ENCODE results near the gene DHX32. TPM values are rescaled to one million over a fixed set of nuclear protein-coding genes. Genes with fewer than 3 reads are reported as not detected.

Gene DHX32
- total RNA-seq, 3 donors from 2014 or later (not counting 1 experiment from before 2014, with no cell fraction given), result 6.9 to 11.9 (median 10.9) TPM

DNA sequence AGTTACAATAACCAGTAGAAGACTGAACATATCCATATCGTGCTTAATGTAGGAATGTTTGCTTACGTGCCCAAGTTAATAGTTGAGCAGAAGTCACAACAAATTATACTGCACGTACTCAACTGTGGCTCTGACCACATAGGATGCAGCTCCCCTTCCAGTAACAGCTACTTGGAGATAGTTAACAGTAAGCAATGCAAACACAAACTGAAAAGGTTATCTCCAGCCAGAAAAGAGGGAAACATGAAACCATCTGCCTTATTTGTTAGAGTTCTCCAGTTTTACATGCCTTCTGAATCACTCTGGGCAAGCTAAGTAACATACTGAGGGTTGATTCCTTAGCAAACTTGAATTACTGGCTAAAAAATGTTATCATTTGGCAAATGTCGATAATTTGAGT is 9.8 kb downstream of the DHX32 start:
- intact Hi-C loops (cut with micrococcal nuclease), result no loop called here
- no peaks in the 10 kb centered on the region for H3K27me3 Mint-ChIP-seq (ENCODE audit: low read depth in 2 of 2)
- no peaks in the 10 kb centered on the region for H3K9me3 Mint-ChIP-seq

DNA sequence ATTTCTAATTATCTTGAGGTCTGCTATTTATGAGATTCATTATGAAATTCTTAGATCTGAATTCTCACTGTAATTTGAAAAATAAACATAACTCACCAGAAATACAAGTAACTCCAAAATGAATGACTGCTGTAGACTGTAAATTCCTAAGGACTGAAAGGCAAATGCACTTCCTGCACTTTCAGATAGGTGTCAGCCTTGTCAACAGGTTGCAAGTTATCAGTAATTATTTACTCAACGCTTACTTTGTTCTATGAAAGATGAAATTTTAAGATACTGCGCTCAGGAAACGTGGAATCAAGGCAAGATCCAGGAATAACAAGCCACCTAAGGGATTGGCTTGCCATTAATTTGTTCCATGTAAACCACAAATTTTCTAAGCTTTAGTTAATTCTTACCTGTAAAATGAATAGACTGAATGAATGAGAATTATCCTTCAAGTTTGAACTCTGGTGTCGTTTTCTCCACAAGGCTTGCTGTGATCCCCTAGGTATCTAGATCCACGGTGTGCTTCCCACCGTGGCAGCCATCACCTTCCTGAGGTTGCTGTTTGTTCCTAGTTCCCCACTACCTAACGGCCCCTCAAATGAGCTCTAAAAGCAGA is 12.6 kb downstream of the DHX32 start:
- intact Hi-C loops (cut with micrococcal nuclease), result loop anchor here (2.0 to 5.0 kb wide), 2 partner anchors 636 to 879 kb away; no protein-coding TSS in a partner anchor
- peak in 1 of 2 donors; percentile 55 for DNase-seq
- H3K4me3 ChIP-seq (ENCODE audit: low read length), result no peak overlapping the region
- no peaks in the 10 kb centered on the region for H3K27me3 ChIP-seq (ENCODE audit: control insufficient read depth, insufficient read depth, low read length)
- peak in 1 of 3 donors; percentile 67 for ATAC-seq
- H3K9me3 Mint-ChIP-seq, result no peaks in the 10 kb centered on the region
- H3K27me3 Mint-ChIP-seq (ENCODE audit: low read depth in 2 of 2), result no peaks in the 10 kb centered on the region
- no peak overlapping the region for H3K27ac ChIP-seq (ENCODE audit: low read length)
- H3K9me3 ChIP-seq (ENCODE audit: control insufficient read depth, insufficient read depth, low read length), result no peaks in the 10 kb centered on the region
- no peaks in the 10 kb centered on the region for H3K36me3 Mint-ChIP-seq
- H3K4me1 Mint-ChIP-seq, result no peaks in the 10 kb centered on the region
- H3K4me3 Mint-ChIP-seq, result no peak overlapping the region
- 67% methylated on average over 6 of the region's 7 CpGs for WGBS (ENCODE audit: insufficient coverage)
- H3K4me1 ChIP-seq (ENCODE audit: control insufficient read depth, insufficient read depth, low read length), result no peaks in the 10 kb centered on the region
- TF ChIP-seq, protein P1, sequence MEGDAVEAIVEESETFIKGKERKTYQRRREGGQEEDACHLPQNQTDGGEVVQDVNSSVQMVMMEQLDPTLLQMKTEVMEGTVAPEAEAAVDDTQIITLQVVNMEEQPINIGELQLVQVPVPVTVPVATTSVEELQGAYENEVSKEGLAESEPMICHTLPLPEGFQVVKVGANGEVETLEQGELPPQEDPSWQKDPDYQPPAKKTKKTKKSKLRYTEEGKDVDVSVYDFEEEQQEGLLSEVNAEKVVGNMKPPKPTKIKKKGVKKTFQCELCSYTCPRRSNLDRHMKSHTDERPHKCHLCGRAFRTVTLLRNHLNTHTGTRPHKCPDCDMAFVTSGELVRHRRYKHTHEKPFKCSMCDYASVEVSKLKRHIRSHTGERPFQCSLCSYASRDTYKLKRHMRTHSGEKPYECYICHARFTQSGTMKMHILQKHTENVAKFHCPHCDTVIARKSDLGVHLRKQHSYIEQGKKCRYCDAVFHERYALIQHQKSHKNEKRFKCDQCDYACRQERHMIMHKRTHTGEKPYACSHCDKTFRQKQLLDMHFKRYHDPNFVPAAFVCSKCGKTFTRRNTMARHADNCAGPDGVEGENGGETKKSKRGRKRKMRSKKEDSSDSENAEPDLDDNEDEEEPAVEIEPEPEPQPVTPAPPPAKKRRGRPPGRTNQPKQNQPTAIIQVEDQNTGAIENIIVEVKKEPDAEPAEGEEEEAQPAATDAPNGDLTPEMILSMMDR (IDR thresholded peaks at IDR 0.05), result peak; percentile 76
- H3K36me3 ChIP-seq (ENCODE audit: control insufficient read depth, insufficient read depth, low read length), result peaks cover 10% of the 10 kb centered on the region
- H3K27ac Mint-ChIP-seq, result no peak overlapping the region

More for the DNA sequence above, 9.8 kb downstream of the DHX32 start:
- Histone ChIP-seq H3K27ac (ENCODE audit: low read length) (no peak overlapping the region), H3K9me3 (ENCODE audit: control insufficient read depth, insufficient read depth, low read length) (peaks cover 3% of the 10 kb centered on the region), H3K4me3 (ENCODE audit: low read length) (no peak overlapping the region), H3K4me1 (ENCODE audit: control insufficient read depth, insufficient read depth, low read length) (no peaks in the 10 kb centered on the region), H3K27me3 (ENCODE audit: control insufficient read depth, insufficient read depth, low read length) (no peaks in the 10 kb centered on the region), H3K36me3 (ENCODE audit: control insufficient read depth, insufficient read depth, low read length) (peaks cover 5% of the 10 kb centered on the region)
- Mint-ChIP-seq H3K4me1 (no peaks in the 10 kb centered on the region), H3K4me3 (no peak overlapping the region), H3K27ac (no peak overlapping the region), H3K36me3 (peaks cover 5% of the 10 kb centered on the region)
- TF ChIP-seq, protein P1 (IDR thresholded peaks at IDR 0.05), result no peak
- ATAC-seq, result no peak
- WGBS (ENCODE audit: insufficient coverage), result 95% methylated on average over 3 of the region's 4 CpGs
- DNase-seq, result no peak

GRCh38 chr10:125866421-125867029 is 14.6 kb downstream of the DHX32 start:
- peak in 1 of 3 donors; percentile 14 for ATAC-seq
- H3K4me1 ChIP-seq (ENCODE audit: control insufficient read depth, insufficient read depth, low read length), result no peaks in the 10 kb centered on the region
- no peak overlapping the region for H3K27ac ChIP-seq (ENCODE audit: low read length)
- H3K27me3 ChIP-seq (ENCODE audit: control insufficient read depth, insufficient read depth, low read length), result no peaks in the 10 kb centered on the region
- no peaks in the 10 kb centered on the region for H3K9me3 ChIP-seq (ENCODE audit: control insufficient read depth, insufficient read depth, low read length)
- TF ChIP-seq, protein P1 (IDR thresholded peaks at IDR 0.05), result no peak
- H3K9me3 Mint-ChIP-seq, result no peaks in the 10 kb centered on the region
- intact Hi-C loops (cut with micrococcal nuclease), result loop anchor here (5.0 kb wide), 1 partner anchor 881 kb away; no protein-coding TSS in a partner anchor
- H3K27ac Mint-ChIP-seq, result no peak overlapping the region
- no peak overlapping the region for H3K4me3 Mint-ChIP-seq
- H3K4me3 ChIP-seq (ENCODE audit: low read length), result no peak overlapping the region
- WGBS (ENCODE audit: insufficient coverage), result 95% methylated on average over 7 of the region's 7 CpGs
- no peak for DNase-seq
- no peaks in the 10 kb centered on the region for H3K27me3 Mint-ChIP-seq (ENCODE audit: low read depth in 2 of 2)
- no peaks in the 10 kb centered on the region for H3K4me1 Mint-ChIP-seq
- H3K36me3 Mint-ChIP-seq, result no peaks in the 10 kb centered on the region
- peaks cover 10% of the 10 kb centered on the region for H3K36me3 ChIP-seq (ENCODE audit: control insufficient read depth, insufficient read depth, low read length)
